ENCODE results near the gene FAAP20.
A peak's percentile ranks its signal among the peaks of the same experiment; 100 is the strongest.

The FAAP20 gene

DNA sequence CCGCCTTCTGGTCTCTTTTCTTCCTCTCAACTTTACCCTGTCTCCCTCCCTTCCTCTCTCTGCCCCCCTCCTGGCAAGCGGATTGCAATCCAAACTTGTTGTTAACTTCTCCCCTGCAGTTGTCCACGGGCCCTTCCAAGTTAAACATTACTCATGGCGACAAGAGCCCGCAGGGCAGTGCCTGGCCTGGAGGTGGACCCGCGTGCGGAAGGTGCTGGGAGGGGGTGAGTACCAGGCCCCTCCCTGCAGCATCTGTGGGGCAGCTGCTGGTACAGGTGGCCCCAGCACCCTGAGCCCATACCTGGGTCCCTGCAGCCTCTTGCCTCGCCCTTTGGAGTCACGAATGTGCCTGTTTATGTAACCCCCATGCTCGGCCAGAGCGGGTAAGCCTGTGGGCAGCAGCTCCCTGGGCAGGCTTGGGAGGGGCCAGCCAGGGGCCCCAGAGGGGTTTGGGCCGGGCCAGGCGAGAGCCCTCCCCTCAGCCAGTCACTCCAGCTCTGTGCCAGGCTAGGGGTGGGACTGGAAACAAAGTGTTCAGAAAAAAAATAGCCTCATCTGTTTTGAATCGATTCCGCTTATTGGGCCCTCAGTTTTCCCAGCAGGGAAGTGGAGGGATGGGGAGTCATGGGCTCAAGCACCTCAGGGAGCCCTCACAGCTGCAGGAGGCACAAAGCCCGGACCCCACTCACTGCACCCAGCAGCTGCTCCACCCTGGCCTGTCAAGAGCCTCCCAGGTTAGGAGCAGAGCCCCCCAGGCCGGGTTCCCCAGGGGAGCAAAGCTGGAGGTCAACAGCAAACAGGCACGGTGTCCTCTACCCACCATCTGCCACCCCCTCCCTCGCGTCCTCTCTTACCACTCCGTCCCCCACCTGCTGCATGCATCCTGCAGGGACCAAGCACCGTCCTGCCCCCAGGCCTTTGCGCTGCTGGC lies 14.0 kb upstream of the FAAP20 start:
- DNase-seq (ENCODE audit: low read depth): peak; percentile 79
- no peak overlapping the region for H3K4me3 ChIP-seq (ENCODE audit: low read depth, low read length)
- TF ChIP-seq, protein P1, sequence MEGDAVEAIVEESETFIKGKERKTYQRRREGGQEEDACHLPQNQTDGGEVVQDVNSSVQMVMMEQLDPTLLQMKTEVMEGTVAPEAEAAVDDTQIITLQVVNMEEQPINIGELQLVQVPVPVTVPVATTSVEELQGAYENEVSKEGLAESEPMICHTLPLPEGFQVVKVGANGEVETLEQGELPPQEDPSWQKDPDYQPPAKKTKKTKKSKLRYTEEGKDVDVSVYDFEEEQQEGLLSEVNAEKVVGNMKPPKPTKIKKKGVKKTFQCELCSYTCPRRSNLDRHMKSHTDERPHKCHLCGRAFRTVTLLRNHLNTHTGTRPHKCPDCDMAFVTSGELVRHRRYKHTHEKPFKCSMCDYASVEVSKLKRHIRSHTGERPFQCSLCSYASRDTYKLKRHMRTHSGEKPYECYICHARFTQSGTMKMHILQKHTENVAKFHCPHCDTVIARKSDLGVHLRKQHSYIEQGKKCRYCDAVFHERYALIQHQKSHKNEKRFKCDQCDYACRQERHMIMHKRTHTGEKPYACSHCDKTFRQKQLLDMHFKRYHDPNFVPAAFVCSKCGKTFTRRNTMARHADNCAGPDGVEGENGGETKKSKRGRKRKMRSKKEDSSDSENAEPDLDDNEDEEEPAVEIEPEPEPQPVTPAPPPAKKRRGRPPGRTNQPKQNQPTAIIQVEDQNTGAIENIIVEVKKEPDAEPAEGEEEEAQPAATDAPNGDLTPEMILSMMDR (conservative IDR thresholded peaks at IDR 0.05; ENCODE audit: low read depth, low read length): no peak

DNA sequence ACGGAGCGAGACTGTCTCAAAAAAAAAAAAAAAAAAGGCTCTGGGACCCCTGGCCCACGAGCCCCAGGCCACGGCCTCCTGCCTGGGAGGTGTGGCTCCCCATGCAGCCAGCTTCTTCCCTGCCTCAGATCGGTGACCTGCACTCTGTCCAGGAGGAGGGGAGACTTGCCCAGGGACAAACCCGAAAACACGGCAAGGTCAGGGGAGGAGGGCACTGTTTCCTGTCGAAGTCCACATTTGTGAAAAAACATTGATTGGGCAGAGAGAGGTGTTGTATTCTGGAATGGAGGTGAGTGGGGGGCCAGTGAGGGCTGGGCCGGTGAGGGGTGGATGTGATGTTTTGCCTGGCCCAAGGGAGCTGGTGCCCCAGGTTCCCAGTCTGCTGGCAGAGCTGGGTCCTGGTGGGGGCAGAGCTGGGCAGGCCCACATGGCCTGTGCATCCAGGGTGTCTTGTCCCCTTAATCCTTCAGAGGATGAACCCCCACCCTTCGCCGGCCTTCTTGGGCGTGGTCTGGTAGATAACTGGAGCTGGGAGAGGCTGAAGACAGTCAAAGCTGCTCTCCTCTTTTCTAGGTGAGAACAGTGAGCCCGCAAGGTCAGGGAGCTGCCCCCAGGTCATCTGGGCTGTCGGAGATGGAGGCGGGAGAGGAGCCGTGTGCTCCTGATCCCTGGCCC lies 12.4 kb upstream of the FAAP20 start:
- TF ChIP-seq, protein P1 (conservative IDR thresholded peaks at IDR 0.05; ENCODE audit: low read depth, low read length): no peak
- no peak for DNase-seq (ENCODE audit: low read depth)
- H3K4me3 ChIP-seq (ENCODE audit: low read depth, low read length): no peak overlapping the region

DNA sequence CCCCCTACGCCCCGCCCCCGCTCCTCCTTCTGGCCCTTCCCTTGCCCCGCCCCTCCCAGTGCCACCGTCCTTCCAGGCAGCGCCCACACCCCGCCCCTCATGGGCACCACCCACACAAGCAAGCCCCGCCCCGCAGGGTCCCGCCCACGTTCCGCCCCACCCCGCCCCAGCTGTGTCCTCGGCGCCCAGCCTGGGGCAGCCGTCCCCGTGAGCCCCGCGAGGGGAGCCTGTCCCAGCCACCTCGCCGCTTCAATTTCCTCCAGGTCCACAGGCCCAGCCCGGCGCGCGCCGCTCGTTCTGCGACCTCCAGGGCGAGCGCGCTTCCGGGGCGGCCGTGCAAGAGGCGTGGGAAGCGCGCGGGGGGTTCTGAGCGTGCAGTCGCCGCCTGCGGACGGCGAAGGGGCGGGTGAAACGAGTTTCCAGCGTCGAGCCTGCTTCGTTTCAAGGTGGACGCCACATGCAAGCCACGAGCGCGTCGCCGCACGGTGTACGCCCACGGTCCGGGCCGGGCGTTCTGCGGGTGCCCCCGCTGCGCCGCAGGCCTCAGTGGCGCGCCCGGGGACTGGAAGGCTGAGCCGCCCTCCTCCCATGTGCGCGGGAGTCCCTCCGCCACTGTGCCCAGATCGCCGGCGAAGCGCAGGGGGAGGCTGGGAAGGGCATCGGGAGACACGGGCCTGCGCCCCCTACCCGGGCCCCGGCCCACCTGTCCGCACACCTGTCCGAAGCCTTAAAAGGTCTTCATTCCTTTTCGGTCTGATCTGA lies 10.8 kb upstream of the FAAP20 start:
- TF ChIP-seq, protein P1 (conservative IDR thresholded peaks at IDR 0.05; ENCODE audit: low read depth, low read length): no peak
- DNase-seq (ENCODE audit: low read depth): peak; percentile 96
- H3K4me3 ChIP-seq (ENCODE audit: low read depth, low read length): peak overlapping the region; percentile 62

DNA sequence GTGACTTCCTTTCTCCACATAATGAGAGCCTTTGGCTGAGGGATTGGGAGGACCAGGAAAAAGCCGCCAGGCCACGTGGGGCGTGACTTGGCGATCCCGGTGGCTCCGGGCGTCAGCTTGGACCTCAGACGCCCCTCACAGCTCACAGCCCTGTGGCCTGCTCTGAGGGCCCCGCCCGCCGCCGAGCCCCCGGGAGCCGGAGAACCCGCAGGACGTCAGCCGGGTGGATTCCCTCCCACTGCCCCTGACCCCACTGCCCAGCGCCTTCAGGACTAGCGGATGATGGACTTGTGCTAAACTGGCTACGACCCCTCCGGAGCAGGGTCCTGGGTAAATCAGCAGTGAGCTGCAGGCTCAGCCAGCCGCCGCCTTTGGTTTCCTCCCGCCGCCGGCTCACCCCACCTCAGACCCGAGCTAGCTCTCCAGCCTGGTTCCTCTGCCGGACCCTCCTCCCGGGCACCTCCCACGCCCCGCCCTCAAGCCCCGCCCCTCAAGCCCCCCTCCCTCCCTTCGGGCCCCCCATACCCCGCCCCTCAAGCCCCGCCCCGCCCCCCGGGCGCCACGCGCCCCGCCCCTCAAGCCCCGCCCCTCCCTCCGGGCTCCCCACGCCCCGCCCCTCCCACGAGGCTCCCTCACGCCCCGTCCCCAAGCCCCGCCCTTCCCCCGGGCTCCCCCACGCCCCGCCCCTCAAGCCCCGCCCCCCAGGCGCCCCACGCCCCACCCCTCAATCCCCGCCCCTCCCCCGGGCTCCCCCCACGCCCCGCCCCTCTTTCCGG lies 10.0 kb upstream of the FAAP20 start:
- DNase-seq (ENCODE audit: low read depth): peak; percentile 83
- TF ChIP-seq, protein P1 (conservative IDR thresholded peaks at IDR 0.05; ENCODE audit: low read depth, low read length): no peak
- H3K4me3 ChIP-seq (ENCODE audit: low read depth, low read length): peak overlapping the region; percentile 65

DNA sequence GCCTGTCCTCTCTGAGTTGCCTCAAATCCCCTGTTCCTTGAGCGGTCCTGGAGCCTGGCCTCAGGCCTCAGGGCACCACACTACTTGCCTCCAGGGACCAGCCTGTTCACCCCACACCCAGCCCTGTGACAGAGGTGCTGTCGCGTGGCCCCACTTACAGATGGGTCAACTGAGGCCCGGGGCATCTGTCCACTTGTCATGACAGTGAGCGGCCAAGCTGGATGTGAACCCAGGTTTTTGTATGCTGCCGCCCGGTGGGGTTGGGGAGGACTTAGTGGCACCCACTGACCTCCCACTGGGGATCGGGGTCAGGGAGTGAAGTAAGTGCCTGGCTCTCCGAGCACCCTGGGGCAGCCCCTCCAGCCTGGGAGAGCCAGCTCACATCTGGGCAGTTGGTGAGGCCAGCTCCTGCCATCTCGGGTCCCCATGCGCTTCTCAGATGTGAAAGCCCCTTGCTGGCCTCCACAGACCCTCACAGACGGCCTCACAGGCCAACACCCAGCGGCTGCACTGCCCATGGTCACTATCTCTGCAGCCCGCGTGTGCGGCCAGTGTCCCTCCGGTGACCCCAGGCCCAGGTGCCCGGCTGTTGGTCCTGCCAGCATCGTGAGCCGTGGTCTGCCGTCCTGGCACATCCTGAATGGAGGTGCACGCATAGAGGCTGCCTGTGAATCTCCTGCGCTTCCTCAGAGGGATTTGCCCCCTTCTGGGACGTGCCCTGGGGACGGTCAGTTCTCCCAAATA lies 9.3 kb upstream of the FAAP20 start:
- peak overlapping the region; percentile 65 for H3K4me3 ChIP-seq (ENCODE audit: low read depth, low read length)
- DNase-seq (ENCODE audit: low read depth): no peak
- TF ChIP-seq, protein P1 (conservative IDR thresholded peaks at IDR 0.05; ENCODE audit: low read depth, low read length): no peak
